Skeletal muscle satellite cell (primary cell): ENCODE results near the gene NAALADL2.
"Not testable (repeated sequence)": the region's sequence is repeated elsewhere in the genome, so short reads cannot be mapped to it uniquely, and the experiment has no call there.

ENCODE experiments used
- H3K27me3 ChIP-seq: 2 replicates; pipeline ENCODE4 v1.7.0; 2013; ENCODE audit warnings: low read length; ENCODE audit not compliant: control insufficient read depth, insufficient read depth
- H3K36me3 ChIP-seq: 2 replicates; pipeline ENCODE4 v1.7.0; 2013; ENCODE audit warnings: mild to moderate bottlenecking, control low read depth, low read length; ENCODE audit not compliant: insufficient read depth
- H3K4me1 ChIP-seq: 2 replicates; pipeline ENCODE4 v1.7.0; 2013; ENCODE audit warnings: low read length; ENCODE audit not compliant: control insufficient read depth, insufficient read depth
- H3K4me2 ChIP-seq: 2 replicates; pipeline ENCODE4 v1.7.0; 2013; ENCODE audit warnings: mild to moderate bottlenecking, low read length
- H3K4me3 ChIP-seq: 2 replicates; pipeline ENCODE4 v1.7.0; 2013; ENCODE audit warnings: low read length
- H3K9ac ChIP-seq: 2 replicates; pipeline ENCODE4 v1.7.0; 2013; ENCODE audit warnings: mild to moderate bottlenecking, low read depth, low read length, moderate library complexity
- H3K9me3 ChIP-seq: replicated peaks from 2 replicates; pipeline ENCODE4 v1.7.0; 2013; ENCODE audit warnings: mild to moderate bottlenecking, control low read depth, low read length

The NAALADL2 gene

DNA sequence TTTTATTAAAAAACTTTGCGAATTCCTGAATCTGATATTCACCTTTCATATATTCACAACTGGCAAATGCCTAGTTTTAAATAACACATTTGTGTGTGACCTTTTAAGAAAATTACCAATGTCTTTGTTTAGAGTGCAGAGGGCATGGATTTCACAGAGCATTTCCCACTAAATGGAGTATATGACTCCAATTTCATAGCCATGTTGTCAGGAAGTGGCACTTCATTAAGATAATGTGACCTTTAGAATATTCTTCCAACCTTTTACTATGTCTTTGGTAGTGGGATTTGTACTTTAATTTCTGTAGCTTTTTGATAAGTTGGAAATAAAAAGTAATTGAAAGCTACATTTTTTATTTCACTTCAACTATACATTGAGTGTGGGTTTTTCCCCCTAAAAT lies 188.7 kb downstream of the NAALADL2 start:
- H3K4me1 ChIP-seq: no peaks in the 10 kb centered on the region
- H3K4me2 ChIP-seq: no peak overlapping the region
- no peaks in the 10 kb centered on the region for H3K9me3 ChIP-seq
- H3K9ac ChIP-seq: no peak overlapping the region
- no peaks in the 10 kb centered on the region for H3K36me3 ChIP-seq
- no peaks in the 10 kb centered on the region for H3K27me3 ChIP-seq
- no peak overlapping the region for H3K4me3 ChIP-seq

DNA sequence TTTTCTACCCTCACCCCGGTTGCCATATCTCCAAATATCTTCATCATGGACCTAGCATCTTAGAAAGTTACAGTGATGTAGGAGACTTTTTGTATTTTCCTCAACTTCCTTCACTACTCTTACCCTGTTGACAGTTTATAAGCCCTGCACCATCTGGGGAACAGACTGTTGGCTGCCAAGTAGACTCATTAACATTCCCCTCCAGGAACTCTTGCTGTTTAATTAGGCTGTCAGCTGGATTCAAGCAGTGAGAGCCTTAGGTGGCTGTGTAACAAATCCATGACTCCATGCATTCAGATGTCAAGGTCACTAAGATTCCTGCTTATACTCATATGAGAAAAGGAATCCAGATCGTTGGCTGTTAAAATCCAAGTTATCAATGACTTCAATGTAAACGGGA lies 198.3 kb downstream of the NAALADL2 start:
- Histone ChIP-seq H3K4me2 (no peak overlapping the region), H3K36me3 (no peaks in the 10 kb centered on the region), H3K9ac (no peak overlapping the region), H3K9me3 (no peaks in the 10 kb centered on the region), H3K27me3 (no peaks in the 10 kb centered on the region), H3K4me1 (no peaks in the 10 kb centered on the region), H3K4me3 (no peak overlapping the region)

DNA sequence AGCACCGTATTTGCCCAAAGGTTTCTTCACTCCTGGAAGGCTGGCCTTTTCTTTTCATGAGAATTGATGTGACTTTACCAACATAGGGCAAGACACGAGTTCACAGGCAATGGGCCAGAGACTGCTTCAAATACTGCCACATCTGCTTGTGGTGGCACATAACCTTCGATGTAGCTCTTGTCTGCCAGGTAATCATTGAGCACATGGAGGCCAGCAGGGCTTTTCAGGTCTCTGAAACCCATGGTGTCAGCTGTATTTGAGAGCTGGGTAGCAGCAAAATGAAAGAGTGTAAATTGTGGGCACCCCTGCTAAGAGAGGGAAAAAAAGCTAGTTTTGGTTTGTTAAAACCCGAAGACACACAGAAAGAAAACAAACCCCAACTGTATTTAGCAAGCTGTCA lies 200.7 kb downstream of the NAALADL2 start:
- H3K27me3 ChIP-seq: no peaks in the 10 kb centered on the region
- H3K9me3 ChIP-seq: no peaks in the 10 kb centered on the region
- H3K4me3 ChIP-seq: no peak overlapping the region
- H3K36me3 ChIP-seq: no peaks in the 10 kb centered on the region
- H3K4me1 ChIP-seq: no peaks in the 10 kb centered on the region
- no peak overlapping the region for H3K4me2 ChIP-seq
- no peak overlapping the region for H3K9ac ChIP-seq

DNA sequence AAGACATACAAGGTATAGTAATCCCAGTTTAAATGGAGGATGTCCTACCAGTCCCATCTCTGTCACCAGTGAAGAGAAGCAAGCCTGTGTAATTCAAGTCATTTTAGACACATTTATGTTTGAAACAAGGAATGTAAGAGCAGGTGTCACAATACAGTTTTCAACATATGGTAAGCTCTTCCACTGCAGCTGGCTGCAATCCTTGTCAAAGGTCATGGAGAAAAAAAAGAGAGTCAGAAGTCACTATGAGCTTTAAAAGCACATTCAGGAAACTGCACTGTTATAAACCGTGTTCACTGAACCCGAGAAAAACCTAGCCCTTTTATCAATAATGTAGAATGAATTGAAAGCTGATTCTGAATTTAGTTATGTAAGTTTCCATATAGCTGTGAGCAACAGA lies 206.4 kb downstream of the NAALADL2 start:
- no peak overlapping the region for H3K4me2 ChIP-seq
- no peaks in the 10 kb centered on the region for H3K36me3 ChIP-seq
- H3K4me3 ChIP-seq: no peak overlapping the region
- H3K9me3 ChIP-seq: no peaks in the 10 kb centered on the region
- H3K27me3 ChIP-seq: no peaks in the 10 kb centered on the region
- H3K9ac ChIP-seq: no peak overlapping the region
- H3K4me1 ChIP-seq: no peaks in the 10 kb centered on the region

DNA sequence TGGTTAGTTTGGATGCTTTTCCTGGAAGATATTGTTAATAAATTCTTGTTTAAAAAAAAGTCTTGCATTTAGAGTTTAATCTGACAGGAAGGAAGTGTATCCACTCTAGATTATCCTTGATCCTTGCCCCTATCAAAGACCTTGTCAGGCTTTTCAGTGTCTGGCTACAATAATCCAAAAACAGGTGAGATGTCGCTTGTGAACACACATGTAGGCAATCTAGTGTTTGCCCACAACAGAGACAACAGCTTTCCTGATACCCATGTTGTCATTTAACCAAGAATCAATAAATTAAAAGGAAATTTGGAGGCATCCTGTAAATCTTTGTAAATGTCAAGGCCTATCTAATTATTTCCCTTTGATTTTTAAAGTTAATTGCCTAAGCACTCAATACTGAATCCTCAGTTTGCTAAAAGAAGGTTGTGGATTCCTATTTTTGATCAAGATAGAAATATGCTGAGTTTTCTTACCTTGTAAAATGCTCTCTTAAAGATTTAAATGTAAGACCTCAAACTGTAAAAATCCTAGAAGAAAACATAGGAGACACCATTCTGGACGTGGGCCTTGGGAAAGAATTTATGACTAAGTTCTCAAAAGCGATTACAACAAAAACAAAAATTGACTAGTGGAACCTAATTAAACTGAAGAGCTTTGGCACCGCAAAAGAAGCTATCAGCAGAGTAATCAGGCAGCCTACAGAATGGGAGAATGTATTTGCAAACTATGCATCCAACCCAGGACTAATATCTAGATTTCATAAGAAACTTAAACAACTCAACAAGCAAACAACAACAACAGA lies 207.7 kb downstream of the NAALADL2 start:
- Histone ChIP-seq H3K4me1 (no peaks in the 10 kb centered on the region), H3K9me3 (no peaks in the 10 kb centered on the region)

DNA sequence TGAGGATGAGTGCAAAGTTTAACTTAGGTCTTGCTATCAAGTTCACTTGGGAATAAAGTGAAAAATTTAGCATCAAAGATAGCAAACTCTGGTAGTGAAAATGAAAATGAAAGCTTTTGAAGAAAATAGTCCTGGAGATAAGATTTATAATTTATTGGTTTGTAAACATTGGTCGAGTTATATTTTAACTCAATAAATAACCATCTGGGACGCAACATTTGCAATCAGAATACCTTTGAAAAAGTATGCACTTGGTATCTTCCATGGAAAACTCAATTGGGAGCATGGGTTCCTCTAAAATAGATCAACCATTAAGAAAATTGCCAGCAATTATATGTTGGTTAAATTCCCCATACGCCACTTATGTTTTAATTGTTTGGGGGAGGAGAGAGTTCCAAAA lies 209.5 kb downstream of the NAALADL2 start:
- no peaks in the 10 kb centered on the region for H3K36me3 ChIP-seq
- no peak overlapping the region for H3K4me3 ChIP-seq
- no peaks in the 10 kb centered on the region for H3K27me3 ChIP-seq
- H3K9ac ChIP-seq: no peak overlapping the region
- H3K9me3 ChIP-seq: no peaks in the 10 kb centered on the region
- no peak overlapping the region for H3K4me2 ChIP-seq
- H3K4me1 ChIP-seq: no peaks in the 10 kb centered on the region

More for the DNA sequence above, 207.7 kb downstream of the NAALADL2 start:
- H3K4me3 ChIP-seq: no peak overlapping the region
- H3K36me3 ChIP-seq: no peaks in the 10 kb centered on the region
- H3K9ac ChIP-seq: no peak overlapping the region
- H3K4me2 ChIP-seq: no peak overlapping the region
- H3K27me3 ChIP-seq: no peaks in the 10 kb centered on the region

DNA sequence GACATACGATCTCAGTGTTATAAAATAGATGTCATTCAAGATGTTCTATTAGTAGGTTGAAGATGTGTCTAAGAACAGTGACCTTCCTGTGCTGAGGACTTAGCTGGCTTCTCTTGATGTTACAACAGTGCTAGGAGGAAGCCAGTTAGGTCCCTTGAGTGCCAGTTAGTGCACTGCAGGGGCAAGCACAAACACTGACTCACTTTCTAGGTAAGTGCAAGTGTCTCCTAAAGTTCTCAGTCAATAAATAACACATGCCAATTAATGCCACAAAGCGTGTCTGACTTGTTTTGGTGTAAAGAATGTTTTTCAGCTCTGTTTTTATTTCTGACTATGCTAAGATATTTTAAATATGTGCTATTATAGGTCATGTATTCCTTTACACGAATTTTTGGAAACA lies 211.8 kb downstream of the NAALADL2 start:
- H3K27me3 ChIP-seq: no peaks in the 10 kb centered on the region
- no peak overlapping the region for H3K4me2 ChIP-seq
- H3K4me3 ChIP-seq: no peak overlapping the region
- no peak overlapping the region for H3K9ac ChIP-seq
- peaks cover 4% of the 10 kb centered on the region for H3K4me1 ChIP-seq
- H3K36me3 ChIP-seq: no peaks in the 10 kb centered on the region
- H3K9me3 ChIP-seq: no peaks in the 10 kb centered on the region

DNA sequence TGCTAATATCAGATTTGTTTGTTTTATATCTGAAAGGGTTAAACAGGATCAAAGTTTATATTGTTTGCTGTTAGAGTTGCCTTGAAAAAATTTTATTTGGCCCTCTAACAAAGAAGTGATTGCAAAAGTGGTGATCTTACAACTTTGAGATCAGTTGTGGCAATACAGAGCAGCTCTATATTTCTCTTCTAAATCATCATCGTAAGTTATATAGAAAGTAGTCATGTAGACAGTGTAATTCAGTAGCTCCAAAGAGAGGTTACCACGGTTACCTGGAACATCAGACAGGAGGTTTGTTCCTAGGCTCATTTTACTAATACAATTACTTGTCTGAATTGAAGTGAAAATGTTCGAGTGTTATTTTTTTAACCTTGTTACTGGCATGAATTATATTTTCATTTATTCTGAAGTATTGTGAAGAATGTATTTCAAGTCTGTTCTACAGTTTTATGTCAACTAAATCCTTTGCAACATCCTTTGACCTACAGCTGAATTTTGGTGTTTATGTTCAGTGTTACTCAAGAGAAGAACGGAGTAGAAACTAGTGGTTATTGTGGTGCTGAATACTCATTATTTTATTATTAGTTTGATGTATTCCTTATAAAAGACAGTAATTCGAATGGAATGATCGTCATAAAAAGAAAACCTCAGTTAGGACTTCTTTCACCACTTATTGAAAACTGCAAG lies 214.2 kb downstream of the NAALADL2 start:
- no peaks in the 10 kb centered on the region for H3K27me3 ChIP-seq
- peaks cover 4% of the 10 kb centered on the region for H3K4me1 ChIP-seq
- H3K36me3 ChIP-seq: no peaks in the 10 kb centered on the region
- no peak overlapping the region for H3K4me2 ChIP-seq
- no peaks in the 10 kb centered on the region for H3K9me3 ChIP-seq
- H3K9ac ChIP-seq: no peak overlapping the region
- no peak overlapping the region for H3K4me3 ChIP-seq

DNA sequence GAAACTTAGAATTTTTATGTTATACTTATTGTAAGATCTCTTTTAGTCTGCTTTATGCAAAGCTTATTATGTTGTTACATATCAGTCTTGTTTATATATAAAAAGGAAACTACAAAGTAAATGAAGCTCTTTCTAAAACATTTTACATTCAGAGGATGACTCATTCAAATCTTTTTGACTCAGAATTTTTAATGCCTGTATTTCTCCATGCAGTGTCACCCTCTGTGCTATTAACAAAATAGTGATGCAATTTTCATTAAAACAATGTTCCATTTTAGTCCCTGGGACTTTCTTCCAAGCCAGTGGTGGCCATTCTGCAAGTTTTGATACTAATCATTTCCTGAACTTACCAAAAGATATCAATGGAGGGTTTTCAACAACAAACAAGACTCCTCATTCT lies 216.1 kb downstream of the NAALADL2 start:
- no peak overlapping the region for H3K4me3 ChIP-seq
- no peak overlapping the region for H3K9ac ChIP-seq
- no peaks in the 10 kb centered on the region for H3K27me3 ChIP-seq
- H3K9me3 ChIP-seq: no peaks in the 10 kb centered on the region
- H3K4me1 ChIP-seq: peaks cover 4% of the 10 kb centered on the region
- H3K36me3 ChIP-seq: no peaks in the 10 kb centered on the region
- no peak overlapping the region for H3K4me2 ChIP-seq

DNA sequence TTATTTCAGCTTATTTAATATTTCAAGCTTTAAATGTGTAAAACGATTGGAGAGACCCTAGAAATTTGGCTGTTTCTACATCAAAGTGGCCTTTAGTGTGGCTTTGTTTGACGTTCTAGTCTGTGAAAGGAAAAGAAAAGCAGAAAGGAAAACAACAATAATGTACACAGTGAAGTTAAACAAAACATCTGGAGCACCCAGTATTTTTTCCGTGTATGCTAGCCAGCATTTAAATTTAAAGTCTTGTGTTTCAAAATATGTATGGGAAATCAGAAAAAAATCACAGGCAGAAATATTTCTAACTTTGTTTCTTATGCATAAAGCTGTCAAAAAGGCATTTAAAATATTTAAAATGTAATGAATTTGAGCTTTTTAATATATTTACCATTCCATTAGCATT lies 218.1 kb downstream of the NAALADL2 start:
- Histone ChIP-seq H3K9me3 (no peaks in the 10 kb centered on the region), H3K9ac (no peak overlapping the region), H3K4me3 (no peak overlapping the region), H3K4me1 (peaks cover 4% of the 10 kb centered on the region), H3K36me3 (no peaks in the 10 kb centered on the region), H3K27me3 (no peaks in the 10 kb centered on the region), H3K4me2 (no peak overlapping the region)

DNA sequence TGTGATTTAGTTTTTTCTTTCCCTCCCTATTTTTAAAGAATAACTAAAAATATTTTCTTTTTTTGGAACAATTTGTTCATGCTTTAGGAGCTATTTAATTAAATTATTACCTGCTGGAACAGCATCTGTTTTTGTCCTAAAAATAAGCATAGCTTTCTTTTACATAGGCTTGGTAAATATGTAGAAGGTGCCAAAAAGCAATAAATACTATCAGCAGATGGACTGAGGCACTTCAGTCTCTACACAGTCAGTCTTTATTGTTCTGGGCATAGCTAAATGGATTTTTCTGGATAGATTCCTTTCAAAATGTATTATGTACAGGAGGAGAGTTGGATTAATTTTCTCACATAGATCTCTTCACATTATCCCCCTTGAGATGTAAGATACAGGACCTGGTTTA lies 223.5 kb downstream of the NAALADL2 start:
- no peaks in the 10 kb centered on the region for H3K9me3 ChIP-seq
- H3K4me2 ChIP-seq: no peak overlapping the region
- H3K4me3 ChIP-seq: no peak overlapping the region
- no peaks in the 10 kb centered on the region for H3K4me1 ChIP-seq
- no peaks in the 10 kb centered on the region for H3K36me3 ChIP-seq
- H3K9ac ChIP-seq: no peak overlapping the region
- H3K27me3 ChIP-seq: no peaks in the 10 kb centered on the region

DNA sequence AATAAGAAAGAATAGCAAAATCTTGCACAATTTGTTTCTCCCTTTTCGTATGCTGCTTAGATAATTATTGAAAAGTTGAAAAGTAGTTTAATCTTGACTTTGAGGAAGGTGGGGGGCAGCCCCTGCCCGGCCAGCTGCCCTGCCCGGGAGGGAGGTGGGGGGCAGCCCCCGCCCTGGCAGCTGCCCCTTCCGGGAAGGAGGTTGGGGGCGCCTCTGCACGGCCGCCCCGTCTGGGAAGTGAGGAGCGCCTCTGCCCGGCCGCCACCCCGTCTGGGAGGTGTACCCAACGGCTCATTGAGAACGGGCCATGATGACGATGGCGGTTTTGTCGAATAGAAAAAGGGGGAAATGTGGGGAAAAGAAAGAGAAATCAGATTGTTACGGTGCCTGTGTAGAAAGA lies 228.0 kb downstream of the NAALADL2 start:
- H3K4me3 ChIP-seq, H3K9me3 ChIP-seq, H3K4me1 ChIP-seq, H3K36me3 ChIP-seq, H3K9ac ChIP-seq, H3K27me3 ChIP-seq, H3K4me2 ChIP-seq: not testable (repeated sequence)
